Endothelial cell of hepatic sinusoid (primary cell): ENCODE results near the gene TACC2.

Experiments
- in situ Hi-C: cut with HindIII; loops from 2 replicates; pipeline ENCODE4 v1.10.0; 2017; ENCODE audit warnings: low sequenced_read_pairs

Gene TACC2

DNA sequence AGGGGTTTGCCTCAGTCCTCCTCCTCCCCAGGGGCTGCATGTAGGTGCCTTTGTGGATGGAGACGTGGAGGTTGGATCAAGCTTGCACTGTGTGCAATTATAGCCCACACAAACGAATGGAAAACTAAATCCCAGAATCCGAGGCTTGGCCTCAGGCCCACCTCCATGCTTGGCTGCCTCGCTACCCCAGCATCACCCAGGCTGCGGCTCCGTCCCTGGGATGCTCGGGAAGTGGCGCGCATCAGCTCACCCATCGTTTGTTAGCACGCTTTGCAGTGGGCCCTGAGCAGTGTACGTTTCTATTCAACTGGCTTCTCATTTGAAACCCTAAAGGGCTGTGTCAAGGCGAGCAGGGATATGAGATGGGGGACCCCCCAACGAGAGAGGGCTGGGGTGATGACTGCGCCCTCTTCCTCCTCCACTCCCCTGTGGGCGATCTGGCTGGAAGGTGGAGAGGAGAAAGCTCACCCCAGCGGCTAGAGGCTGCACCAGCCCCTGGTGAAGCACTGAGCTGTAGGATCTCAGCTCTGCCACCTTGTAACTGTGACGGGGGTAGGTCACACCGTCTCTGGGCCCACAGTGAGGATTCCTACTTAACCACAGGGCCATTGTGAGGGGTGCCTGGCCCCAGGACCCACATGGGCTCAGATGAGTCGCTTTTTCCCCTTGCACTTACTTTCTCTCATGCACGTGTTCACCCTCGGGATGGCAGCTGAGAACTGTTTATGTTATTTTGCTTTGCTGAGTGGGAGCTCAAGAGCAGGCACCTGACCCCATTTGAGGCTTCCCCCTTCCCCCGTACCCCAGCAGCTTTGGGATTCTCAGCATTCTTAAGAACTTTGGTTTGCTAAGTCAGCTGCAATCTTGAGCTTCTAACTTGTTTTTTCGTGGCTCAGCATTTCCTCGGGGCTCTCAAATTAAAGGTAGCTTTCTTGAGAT, 269.4 kb downstream of the TACC2 start:
- in situ Hi-C loops = no loop called here

DNA sequence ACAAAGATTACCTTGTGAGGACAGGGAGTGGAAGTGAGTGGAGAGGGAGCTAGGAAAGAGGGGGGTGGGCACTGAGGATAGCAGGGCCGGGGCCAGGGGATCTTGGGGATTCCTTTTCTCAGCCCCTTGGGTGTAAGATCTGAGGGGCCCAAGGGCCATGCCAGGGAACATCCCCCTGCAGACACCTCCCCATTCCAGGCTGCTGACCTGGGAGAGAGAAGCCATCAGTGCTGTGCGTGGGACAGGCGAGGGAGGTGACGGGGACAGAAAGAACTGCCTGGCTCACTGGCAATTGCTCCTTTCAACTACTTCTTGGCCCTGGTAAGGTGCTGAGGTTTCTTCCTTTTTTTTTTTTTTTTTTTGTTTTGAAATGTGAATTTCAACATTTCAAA, 270.1 kb downstream of the TACC2 start:
- in situ Hi-C loops = no loop called here

DNA sequence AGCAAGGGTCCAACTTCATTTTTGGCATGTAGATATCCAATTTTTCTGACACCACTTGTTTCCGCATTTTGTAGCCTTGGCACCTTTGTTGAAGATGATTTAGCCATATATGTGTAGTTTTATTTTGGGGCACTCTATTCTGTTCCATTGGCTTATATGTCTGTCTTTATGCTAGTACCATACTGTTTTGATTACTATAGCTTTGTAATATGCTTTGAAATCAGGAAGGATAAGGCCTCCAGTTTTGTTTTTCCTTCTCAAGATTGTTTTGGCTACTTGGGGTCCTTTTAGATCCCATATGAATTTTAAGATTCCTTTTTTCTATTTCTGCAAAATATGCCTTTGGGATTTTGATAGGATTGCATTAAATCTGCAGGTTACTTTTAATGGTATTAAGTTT, 272.6 kb downstream of the TACC2 start:
- in situ Hi-C loops = no loop called here

DNA sequence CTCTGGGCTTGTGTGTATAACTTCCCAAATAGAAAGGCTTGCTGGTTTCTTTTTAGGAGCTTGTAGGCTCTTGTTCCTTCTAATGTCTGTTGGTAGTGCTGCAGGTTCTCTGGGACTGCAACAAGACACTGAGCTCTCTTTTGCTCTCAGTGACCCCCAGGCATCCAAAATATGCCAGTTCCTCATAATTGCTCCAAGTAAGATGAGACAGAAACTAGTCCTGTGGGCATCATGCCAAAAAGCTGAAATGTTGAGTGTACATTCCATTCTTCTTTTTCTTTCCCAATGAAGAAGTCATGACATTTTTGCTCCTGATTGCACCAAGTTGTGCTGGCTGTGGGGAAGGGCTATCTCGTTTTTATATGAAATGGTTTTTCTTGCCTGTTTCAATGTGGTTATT, 275.0 kb downstream of the TACC2 start:
- in situ Hi-C loops = no loop called here

DNA sequence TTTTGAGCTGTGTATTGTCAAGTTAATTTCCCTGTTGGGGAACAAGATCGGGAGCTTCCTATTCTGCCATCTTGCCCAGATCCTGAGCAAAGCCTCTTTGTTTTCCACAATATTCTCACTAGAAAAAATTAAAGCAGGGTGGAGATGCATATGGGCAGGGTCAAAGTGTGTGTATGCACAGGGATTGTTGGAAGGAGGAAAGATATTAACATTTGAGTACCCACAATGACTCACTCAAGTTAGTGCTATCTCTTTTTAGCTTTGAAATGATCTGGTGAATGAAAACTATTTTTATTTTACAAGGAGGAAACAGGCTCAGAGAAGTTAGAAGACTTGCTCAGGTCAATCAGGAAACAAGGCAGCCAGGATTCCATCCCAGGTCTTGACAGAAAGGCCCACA, 275.5 kb downstream of the TACC2 start:
- in situ Hi-C loops = no loop called here

DNA sequence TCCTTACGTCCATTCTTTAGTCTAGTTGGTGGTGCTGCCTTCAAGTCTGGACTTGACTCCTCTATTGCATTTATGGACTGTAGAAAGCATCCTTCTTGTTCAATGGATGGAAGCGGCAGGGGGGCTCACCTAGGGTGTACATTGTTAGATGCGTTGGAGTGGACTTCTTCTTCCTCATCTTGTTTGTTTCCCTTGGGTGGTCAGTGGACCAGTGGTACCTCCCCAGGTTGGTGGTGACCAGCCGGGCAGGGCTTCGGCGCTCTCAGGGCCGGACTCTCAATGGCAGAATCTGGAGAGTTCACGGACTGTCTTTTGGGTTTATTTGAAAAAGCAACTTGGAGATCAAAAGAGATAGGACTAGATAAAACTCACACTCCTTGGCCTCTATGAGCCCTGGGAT, 276.0 kb downstream of the TACC2 start:
- in situ Hi-C loops = no loop called here

DNA sequence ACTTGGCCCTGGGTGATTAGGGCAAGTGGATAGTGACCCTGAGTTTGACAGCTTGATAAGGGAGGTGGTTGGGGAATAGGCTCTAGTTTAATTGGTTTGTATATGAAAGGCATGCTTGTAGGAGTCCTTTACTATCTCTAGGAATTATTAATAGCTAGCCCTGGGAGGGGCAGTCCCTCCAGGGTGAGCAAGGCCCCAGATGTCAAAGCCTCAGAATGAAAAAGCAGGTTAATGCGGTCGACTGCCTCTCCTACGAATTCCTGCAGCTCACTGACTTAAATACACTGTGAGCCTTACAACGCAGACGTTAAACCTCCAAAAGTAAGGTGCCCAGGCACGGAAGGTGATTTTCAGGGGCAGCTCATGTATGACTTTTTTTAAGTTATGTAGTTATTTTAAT, 276.9 kb downstream of the TACC2 start:
- in situ Hi-C loops = no loop called here

DNA sequence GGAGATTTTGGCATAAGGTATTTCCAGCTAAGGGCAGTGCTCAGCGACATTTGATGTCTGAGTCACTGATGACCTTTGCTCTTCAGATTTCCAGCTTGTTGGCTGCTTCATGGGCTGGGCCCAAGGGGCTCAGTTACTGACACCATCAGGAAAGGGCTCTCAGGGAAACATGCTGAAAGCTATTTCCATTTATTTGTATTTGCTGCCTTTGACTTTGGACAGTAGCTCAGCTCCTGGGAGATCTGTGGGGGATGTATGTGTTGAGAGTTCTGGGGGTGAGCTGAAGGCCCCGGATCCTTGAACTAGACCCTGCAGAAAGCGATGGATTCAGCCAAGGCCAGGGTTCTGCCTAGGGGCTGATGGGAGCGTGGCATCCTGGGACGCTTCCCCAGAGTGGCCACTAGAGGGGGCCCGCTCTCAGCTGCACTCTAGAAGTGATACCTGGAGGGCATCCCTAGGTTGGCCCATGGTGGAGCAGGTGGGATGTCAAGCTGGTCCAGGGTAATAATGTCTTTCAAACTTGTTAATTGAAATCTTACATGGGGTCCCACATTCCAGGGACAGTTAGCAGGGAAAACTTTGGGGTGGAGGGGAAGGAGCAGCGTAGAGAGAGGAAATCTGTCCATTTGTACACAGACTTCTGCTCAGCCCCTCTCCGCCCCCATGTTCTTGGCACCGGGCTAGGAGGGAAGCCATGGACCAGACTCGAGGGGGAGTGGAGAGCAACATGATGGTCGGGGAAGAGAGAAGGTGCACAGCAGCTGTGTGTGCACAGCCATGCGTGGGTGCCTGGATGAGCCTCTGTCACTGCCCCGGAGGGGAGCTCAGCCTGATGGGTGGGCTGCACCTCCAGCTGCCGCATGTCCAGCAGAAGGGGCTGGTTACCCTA, 279.1 kb downstream of the TACC2 start:
- in situ Hi-C loops = no loop called here

DNA sequence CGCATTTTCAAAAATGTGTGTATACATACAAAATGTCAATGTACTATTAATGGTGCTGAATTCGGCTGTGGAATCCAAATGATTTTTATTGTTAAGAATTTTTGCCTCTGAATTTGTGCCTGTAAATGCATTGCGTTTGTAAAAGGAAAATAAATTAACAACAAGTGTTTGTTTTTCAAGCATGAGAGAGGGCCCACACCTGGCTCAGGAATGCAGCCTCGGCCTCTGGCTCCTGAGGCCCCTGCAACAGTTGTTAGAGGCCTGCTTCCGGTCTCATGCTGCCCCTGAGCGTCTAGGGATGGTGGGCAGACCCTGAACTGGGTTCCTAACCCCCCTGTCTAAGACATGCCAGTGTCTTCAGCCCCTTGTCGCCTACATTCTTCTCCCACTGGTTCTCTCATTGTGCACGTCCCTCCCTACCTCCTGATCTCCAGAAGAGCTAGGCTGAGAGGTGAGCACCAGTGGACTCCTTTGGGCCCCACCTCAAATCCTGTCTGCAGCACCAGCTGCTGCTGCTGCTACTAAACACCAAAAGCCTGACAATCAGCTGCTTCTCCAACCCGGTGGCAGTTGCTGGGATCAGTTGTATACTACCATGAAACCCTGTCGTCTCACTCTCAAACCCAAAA, 280.2 kb downstream of the TACC2 start:
- in situ Hi-C loops = no loop called here

DNA sequence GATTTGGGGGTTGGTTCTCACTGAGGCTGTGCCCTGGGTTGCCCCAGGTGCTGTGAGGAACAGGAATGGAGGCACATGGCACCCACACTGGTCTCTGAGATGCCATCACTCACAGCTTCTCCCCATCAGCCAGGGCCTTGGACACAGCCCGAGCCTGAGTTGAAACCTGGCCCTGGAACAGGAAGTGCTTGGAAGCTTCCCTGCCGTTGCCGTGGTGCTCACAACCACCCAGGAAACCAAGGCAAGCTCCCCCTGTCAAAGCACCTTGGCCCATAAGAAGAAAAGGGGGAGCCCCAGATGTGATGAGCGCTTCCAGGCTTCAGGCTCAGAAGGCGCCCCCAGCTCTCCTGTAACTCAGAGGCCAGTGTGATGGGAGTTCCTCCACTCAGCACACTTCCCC, 282.1 kb downstream of the TACC2 start, which contains the start of gene BTBD16:
TSS of gene BTBD16 (plus strand) at position 221 of the 400 bp plus-strand sequence. CDS start 3,786 bp downstream, outside the sequence.
- in situ Hi-C loops = no loop called here

DNA sequence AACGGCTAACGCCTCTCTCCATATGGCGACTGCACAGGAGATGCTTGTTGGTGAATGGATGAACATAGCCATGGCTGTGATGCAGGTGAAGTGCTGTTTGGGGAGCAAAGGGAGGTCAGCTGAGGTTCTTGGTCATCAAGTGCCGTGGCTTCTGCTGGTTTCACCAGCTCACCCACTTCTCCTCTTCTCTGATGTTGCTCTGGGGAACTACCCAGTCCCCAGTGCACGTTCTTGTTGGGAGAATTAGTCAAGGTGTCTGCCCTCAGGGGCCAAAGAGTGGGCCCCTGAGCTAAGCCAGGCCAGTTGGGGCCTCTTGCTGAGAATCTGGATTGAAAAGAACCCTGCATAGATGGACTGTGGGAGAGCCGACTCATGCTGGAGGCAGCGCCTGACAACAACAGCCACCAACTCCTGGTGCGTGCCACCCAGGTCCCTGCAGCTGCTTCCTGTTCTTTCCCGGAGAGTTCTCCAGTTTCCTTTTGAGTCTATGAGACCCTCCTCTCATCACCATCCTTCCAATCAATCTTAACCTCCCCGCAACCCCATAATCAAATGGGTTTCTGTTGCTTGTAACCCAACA, 285.1 kb downstream of the TACC2 start:
- in situ Hi-C loops = no loop called here

DNA sequence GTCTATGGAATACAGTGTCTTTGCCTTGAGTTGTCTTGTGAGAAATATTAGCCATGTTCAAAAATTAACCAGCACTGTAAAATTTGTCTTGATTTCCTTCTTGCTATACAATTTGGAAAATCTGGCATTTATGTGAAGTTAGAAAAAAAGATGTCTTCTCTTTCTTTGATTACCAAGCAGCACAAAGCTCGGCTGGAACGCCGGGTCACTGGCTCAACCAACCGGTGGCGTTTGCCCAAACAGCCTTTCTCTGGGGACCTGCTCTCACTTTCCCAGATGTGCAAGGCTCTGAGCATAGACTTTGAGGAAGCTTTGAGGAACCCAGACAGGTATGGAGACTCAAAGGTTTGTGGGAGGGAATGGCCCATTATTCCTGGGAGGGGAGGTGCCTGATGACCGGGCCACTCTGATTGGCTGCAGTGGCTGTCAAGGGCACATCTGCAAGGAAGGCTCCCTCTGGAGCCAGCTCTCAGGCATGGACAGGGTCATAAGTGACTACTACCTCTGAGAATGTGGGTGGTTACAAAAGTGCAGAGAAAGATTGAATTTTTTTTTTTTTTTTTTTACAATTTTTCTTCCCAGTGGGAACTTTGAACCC, 287.7 kb downstream of the TACC2 start:
- in situ Hi-C loops = no loop called here

DNA sequence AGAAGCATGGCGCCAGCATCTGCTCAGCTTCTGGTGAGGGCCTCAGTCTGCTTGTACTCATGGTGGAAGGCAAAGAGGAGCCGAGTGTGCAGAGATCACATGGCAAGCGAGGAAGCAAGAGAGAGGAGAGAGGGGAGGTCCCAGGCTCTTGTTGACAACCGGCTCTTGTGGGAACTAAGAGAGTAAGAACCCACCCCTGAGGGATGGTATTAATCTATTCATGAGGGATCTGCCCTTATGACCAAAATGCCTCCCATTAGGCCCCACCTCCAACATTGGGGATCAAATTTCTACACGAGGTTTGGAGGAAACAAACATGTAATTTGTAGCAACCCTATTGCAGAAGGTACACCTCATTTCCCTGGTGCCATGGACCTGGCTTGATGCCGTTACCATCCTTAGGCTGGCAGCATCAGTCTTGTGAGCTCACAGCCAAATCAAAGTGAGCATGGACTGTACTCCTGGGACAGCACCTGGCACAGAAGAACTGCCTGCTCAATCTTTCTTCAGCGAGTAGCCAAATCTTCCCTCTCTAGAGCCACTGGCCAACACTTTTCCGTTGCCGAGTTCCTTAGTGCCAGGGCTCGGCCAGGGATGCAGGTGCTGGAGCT, 288.7 kb downstream of the TACC2 start:
- in situ Hi-C loops = no loop called here

DNA sequence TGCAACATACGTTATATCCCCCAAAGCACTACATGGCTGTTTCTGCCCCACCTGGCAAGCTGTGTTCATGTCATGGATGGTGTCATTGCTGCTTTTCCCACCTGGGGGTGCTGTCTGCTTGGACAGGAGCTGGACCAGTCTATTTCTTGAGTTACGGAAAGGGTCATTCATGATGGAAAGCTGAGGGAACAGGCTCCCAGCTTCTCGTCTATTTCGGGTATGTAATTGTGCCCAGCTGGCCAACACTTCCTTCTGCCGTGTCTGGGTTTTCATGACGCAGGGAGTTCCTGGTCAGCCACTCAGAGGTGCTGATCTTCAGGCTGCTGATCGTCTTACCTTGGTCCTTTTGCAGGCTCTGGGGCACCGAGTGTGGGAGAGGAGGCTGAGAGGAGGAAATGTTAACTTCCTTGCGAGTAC, 290.8 kb downstream of the TACC2 start:
- in situ Hi-C loops = no loop called here

DNA sequence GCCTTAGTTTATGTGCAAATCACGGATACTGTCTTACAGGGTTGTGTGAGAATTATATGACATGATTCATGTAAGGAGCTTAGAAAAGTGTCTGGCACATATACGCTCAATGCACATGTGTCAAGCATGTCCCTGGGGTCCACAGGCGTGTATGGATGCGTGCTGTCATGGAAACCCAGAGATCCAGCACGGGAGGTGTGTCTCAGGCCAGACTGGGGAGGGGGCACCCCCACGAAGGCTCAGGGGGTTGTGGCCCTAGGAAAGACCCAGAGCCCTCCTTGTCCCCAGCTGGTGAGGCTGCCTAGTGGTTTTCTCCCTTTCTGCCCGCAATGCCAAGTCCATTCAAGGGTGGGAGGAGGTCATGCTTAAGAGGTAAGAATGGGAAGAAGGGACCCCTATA, 291.2 kb downstream of the TACC2 start:
- in situ Hi-C loops = no loop called here

DNA sequence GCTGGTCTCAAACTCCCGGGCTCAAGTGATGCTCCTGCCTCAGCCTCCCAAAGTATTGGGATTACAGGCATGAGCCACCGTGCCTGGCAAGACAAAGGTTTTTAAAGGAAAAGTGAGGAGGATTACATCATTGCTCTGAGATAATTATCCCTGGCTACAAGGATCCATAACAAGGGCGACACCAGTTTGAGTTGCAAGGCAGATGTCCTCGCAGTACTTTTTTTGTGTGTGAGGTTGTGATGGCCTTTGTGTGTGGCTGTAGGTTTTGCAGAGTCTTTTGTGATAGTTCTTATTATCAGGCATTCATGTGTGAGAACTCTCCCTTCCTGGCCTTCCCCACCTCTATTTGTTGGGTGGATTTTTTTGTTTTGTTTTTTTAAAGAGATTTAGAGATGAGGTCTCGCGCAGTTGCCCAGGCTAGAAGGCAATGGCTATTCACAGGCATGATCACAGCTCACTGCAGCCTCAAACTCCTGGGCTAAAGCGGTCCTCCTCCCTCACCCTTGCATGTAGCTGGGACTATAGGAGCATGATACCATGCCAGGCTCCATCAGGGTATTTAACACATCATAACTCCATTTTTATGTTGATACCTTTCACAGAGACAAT, 292.2 kb downstream of the TACC2 start:
- in situ Hi-C loops = no loop called here

DNA sequence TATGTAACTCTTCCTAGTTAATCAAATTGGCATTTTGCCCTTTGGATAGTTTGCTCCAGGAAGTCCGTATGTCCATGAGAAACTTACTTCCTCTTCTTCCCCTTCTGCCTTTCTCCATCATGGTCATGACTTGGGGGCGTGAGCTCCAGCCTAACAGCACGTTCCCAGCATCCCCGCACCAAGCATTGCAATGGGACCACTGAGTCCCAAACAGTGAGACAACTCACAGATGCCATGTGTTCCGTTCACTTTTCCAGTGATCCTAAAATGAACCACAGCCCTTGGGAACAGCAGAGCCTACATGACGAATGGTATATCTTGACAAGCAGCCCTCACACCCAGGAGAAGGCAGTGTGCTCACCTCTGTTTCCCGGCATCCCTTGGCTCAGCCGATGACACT, 292.8 kb downstream of the TACC2 start:
- in situ Hi-C loops = no loop called here

DNA sequence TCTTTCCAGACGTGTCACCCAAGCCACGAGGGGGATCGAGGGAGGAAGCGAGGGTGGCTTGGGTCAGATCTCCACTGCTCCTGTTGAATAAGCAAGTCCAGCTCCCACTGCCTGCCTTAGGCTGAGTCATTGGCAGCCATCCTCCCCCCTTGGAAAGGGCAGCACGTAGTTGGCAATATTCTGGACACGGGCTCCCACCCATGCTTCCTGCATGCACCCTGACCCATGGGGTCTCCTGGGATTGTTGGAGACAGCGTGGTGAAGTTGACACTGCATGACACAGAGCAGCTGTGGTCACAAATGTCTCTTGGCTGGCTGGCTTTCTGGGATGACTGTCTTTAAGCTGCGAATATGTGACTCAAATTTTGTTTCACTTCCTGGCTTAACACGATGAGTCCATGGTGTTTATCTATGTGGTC, 293.3 kb downstream of the TACC2 start:
- in situ Hi-C loops = no loop called here

DNA sequence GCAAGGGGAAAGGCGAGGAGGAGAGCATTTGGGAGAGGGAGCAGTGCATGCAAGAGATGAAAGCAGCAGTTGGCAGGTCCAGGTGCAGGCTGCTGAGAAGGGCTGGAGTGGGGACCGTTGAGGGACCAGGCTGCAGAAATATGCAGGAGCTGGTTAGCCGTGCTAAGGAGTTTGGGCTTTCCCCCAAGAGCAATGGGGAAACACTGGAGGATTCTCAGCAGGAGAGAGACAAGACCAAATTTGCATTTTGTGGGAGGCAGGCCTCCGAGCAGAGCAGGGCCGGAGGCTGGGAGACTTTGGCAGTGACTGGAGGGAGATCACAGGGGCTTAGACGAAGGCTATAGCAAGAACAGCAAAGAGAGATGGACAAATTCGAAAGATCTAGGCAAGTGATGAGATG, 293.9 kb downstream of the TACC2 start:
- in situ Hi-C loops = no loop called here
